DMS153 treated with DMSO at 0.1 percent for 48 hours (cell line): ENCODE measurements around the gene KIF16B.

Experiments
- DNase-seq: peaks from one replicate; lab custom pipeline; 2025; ENCODE audit not compliant: unreplicated experiment; lab: John Stamatoyannopoulos, UW

The KIF16B gene

GRCh38 chr20:16483024-16483423 is 90.2 kb downstream of the KIF16B start:
- DNase-seq = no peak

- no peak for DNase-seq
These were observed 91.3 kb downstream of the KIF16B start for GRCh38 chr20:16481977-16482376.

- DNase-seq = no peak
These were observed 93.6 kb downstream of the KIF16B start for GRCh38 chr20:16479666-16480065.

GRCh38 chr20:16477632-16478031 is 95.6 kb downstream of the KIF16B start:
- no peak for DNase-seq

GRCh38 chr20:16476032-16476431 is 97.2 kb downstream of the KIF16B start:
- DNase-seq = peak; percentile 54

- DNase-seq = no peak
These were observed 98.0 kb downstream of the KIF16B start for GRCh38 chr20:16475225-16475624.

GRCh38 chr20:16474363-16474762 is 98.9 kb downstream of the KIF16B start:
- no peak for DNase-seq

- DNase-seq = no peak
These were observed 101.0 kb downstream of the KIF16B start for GRCh38 chr20:16472045-16472872.

GRCh38 chr20:16469395-16469905 is 103.8 kb downstream of the KIF16B start:
- no peak for DNase-seq

GRCh38 chr20:16462711-16463110 is 110.5 kb downstream of the KIF16B start:
- no peak for DNase-seq

GRCh38 chr20:16459019-16459700 is 114.1 kb downstream of the KIF16B start:
- DNase-seq = no peak

- DNase-seq = no peak
These were observed 115.7 kb downstream of the KIF16B start for GRCh38 chr20:16457514-16457913.

GRCh38 chr20:16455324-16455723 is 117.9 kb downstream of the KIF16B start:
- DNase-seq = no peak

GRCh38 chr20:16451982-16452381 is 121.3 kb downstream of the KIF16B start:
- DNase-seq = no peak

GRCh38 chr20:16451001-16451400 is 122.2 kb downstream of the KIF16B start:
- no peak for DNase-seq

GRCh38 chr20:16446991-16447390 is 126.3 kb downstream of the KIF16B start:
- no peak for DNase-seq

- no peak for DNase-seq
These were observed 127.0 kb downstream of the KIF16B start for GRCh38 chr20:16446246-16446645.

- no peak for DNase-seq
These were observed 127.8 kb downstream of the KIF16B start for GRCh38 chr20:16445482-16445881.

GRCh38 chr20:16444057-16444777 is 129.0 kb downstream of the KIF16B start:
- no peak for DNase-seq

GRCh38 chr20:16441546-16442164 is 131.6 kb downstream of the KIF16B start:
- no peak for DNase-seq

- DNase-seq = no peak
These were observed 132.6 kb downstream of the KIF16B start for GRCh38 chr20:16440686-16441085.
